ENCODE data around the gene FBRS. TPM values are rescaled to one million over a fixed set of nuclear protein-coding genes. Genes with fewer than 3 reads are reported as not detected.

FBRS gene
- polyA plus RNA-seq, 3 donors from 2014 or later = 0.06 to 5.5 (median 1.9) TPM

DNA sequence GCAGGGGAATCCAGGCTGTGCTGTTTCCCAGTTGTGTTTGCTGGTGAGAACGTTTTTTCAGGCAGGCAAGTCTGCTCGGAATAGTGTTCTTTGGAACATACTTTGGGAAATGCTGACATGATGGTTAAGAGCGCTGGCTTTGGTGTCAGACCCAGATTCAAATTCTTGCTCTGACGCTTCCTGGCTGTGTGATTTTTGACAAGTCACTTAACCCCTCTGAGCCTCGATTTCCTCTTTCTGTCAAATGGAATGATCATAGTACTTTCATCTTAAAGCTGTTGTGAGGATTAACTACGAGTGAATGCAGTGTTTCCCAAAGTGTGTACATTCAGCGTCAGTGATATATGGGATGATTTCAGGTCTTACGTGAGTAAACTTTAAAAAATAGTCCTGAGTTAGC is 4.8 kb downstream of the FBRS start:
- Mint-ChIP-seq H3K4me1 (peaks cover 33 to 38% of the 10 kb centered on the region in 2 donors), H3K27ac (peak overlapping the region in 3 of 6 donors; percentile 37 to 58 (median 42)), H3K4me3 (peak overlapping the region in 1 of 5 donors; percentile 24), H3K27me3 (ENCODE audit: low read depth in 3 of 3) (peaks cover 9 to 13% (median 12%) of the 10 kb centered on the region in 3 donors), H3K36me3 (peaks cover 13 to 31% (median 16%) of the 10 kb centered on the region in 3 donors), H3K9me3 (no peaks in the 10 kb centered on the region)
- DNase-seq = no peak

DNA sequence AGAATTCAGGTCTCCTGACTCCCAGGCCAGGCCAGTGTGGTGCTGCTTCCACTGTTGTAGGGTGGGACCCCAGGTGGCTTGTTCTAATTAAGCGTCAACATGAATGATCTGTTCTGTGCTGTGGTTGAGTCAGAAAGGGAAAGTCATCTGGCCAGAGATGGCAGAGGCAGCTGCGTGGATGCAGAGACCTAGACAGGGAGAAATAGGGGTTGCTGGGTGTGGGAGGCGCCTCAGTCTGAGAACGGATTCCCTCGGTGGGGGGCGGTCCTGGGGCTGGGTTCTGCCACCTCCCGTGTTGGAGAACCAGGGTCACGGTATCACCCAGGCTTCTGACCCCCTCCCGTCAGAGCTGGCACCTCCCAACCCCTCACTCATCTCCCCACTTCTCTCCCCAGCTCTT is 5.6 kb downstream of the FBRS start:
- peaks cover 33 to 38% of the 10 kb centered on the region in 2 donors for H3K4me1 Mint-ChIP-seq
- H3K4me3 Mint-ChIP-seq = peak overlapping the region in 1 of 5 donors; percentile 33
- H3K9me3 Mint-ChIP-seq = no peaks in the 10 kb centered on the region
- peak overlapping the region in 4 of 6 donors; percentile 1 to 58 (median 48) for H3K27ac Mint-ChIP-seq
- H3K27me3 Mint-ChIP-seq (ENCODE audit: low read depth in 3 of 3) = peaks cover 2 to 6% (median 5%) of the 10 kb centered on the region in 3 donors
- H3K36me3 Mint-ChIP-seq = peaks cover 16 to 35% (median 18%) of the 10 kb centered on the region in 3 donors
- DNase-seq = no peak

DNA sequence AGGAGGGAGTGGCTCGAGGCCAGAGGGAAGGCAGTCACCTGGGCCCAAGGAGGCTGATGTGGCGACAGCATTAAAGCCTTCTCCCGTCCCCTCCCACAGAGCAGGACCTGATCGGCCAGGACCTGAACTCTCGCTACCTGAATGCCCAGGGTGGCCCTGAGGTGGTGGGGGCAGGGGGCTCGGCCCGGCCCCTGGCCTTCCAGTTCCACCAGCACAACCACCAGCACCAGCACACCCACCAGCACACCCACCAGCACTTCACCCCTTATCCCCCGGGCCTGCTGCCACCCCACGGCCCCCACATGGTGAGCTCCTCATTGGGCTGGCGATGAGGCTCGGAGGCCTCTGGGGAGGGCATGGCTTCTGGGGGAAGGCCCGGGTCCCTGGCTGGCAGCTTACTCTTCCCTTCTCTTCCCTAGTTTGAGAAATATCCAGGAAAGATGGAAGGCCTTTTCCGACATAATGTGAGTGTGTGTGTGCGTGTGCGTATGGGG is 6.4 kb downstream of the FBRS start:
- peaks cover 0 to 6% (median 3%) of the 10 kb centered on the region in 3 donors for H3K27me3 Mint-ChIP-seq (ENCODE audit: low read depth in 3 of 3)
- H3K36me3 Mint-ChIP-seq = peaks cover 16 to 35% (median 18%) of the 10 kb centered on the region in 3 donors
- H3K9me3 Mint-ChIP-seq = no peaks in the 10 kb centered on the region
- H3K27ac Mint-ChIP-seq = no peak overlapping the region
- H3K4me3 Mint-ChIP-seq = no peak overlapping the region
- DNase-seq = no peak
- H3K4me1 Mint-ChIP-seq = peaks cover 33 to 38% of the 10 kb centered on the region in 2 donors

DNA sequence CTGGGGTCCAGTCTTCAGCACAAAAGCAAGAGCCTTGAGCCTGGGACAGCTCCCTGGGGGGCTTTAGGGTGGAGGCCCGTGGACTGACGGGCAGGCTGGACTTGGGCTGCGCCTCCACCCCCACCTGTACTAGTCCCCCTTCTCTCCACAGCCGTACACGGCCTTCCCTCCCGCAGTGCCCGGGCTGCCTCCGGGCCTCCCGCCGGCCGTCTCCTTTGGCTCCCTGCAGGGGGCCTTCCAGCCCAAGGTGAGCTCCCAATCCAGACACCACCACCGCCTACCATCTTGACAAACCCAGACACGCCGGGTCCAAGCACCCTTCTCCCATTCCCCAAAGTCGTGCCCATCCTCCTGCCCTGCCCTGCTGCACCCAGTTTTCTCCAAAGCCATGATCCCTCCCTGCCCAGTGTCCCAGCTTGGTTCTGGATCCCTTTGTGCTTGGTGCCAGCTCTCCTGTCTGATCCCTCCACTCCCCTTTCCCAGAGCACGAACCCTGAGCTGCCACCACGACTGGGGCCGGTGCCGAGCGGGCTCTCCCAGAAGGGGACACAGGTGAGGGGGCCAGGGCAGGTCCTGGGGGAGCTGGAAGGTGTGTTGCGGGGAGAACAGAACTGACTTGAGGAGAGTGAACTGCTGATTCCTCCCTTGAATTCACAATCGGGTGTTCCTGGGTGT is 7.1 kb downstream of the FBRS start:
- Mint-ChIP-seq H3K27ac (peak overlapping the region in 1 of 6 donors; percentile 58), H3K27me3 (ENCODE audit: low read depth in 3 of 3) (peaks cover 0 to 6% (median 3%) of the 10 kb centered on the region in 3 donors), H3K9me3 (no peaks in the 10 kb centered on the region), H3K4me3 (no peak overlapping the region), H3K4me1 (peaks cover 32 to 34% of the 10 kb centered on the region in 2 donors), H3K36me3 (peaks cover 16 to 35% (median 18%) of the 10 kb centered on the region in 3 donors)
- DNase-seq = no peak

DNA sequence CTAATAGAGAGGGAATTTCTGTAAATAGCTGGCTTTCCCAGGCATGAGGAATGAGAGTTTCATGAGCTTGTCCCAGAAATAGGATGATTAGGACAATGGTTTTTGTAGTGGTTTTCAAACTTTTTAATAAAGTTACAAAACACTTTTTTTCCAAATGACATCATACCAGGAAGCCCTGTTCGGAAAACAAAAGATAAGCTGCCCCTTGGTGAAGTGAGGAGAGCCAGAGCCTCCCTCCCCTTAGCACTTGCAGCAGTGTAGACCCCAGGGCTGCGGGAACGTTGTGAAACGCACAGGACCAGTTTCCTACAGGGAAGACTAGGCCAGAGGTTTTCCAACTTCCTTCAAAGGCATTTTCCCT is 7.6 kb downstream of the FBRS start:
- H3K27me3 Mint-ChIP-seq (ENCODE audit: low read depth in 3 of 3) = peaks cover 0 to 3% (median 2%) of the 10 kb centered on the region in 3 donors
- H3K9me3 Mint-ChIP-seq = no peaks in the 10 kb centered on the region
- H3K4me3 Mint-ChIP-seq = no peak overlapping the region
- H3K4me1 Mint-ChIP-seq = peaks cover 27 to 28% of the 10 kb centered on the region in 2 donors
- H3K27ac Mint-ChIP-seq = no peak overlapping the region
- H3K36me3 Mint-ChIP-seq = peaks cover 15 to 35% (median 16%) of the 10 kb centered on the region in 3 donors
- no peak for DNase-seq

DNA sequence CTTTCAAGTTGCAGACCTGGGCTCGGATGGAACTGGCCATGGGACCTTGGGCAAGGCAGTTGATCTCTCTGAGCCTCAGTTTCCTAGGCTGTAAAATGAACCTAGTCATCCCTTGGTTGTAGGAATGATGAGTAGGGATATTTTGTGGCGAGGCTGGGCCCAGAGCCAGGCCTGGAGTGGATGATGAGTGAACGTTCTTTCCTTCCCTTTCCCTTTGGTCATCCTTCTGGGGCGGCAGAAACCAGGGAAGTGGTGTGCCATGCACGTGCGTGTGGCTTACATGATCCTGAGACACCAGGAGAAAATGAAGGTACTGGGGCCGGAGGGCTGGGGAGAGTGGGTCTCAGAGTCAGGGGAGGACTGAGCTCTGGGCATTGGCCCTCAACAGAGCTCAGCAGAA is 8.4 kb downstream of the FBRS start:
- Mint-ChIP-seq H3K4me1 (peaks cover 19 to 20% of the 10 kb centered on the region in 2 donors), H3K27me3 (ENCODE audit: low read depth in 3 of 3) (peaks cover 0 to 3% (median 2%) of the 10 kb centered on the region in 3 donors), H3K9me3 (no peaks in the 10 kb centered on the region), H3K4me3 (no peak overlapping the region), H3K36me3 (peaks cover 14 to 29% (median 16%) of the 10 kb centered on the region in 3 donors), H3K27ac (no peak overlapping the region)
- no peak for DNase-seq

DNA sequence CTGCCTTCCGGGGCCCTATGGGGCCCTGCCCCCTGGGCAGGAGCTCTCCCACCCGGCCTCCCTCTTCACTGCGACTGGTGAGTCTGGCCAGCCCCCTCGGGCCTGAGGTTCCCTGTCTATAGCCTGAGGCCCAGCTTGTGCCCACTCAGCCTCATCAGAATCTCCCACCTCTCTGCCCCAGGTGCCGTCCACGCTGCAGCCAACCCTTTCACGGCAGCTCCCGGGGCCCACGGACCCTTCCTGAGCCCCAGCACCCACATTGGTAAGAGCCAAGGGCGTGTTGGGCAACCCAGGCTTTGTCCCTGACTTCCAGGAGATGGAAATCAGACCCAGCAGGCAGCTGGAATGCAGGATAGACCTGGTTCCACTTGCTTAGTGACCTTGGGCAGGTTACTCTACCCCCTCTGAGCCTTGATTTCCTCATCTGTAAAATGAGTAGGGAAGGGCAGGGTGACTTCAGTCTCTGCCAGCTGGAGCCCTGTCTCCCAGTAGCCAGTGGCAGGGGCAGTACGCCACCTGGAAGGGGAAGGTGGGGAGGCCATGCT is 9.2 kb downstream of the FBRS start:
- Mint-ChIP-seq H3K4me1 (peaks cover 13 to 14% of the 10 kb centered on the region in 2 donors), H3K36me3 (peaks cover 14 to 24% (median 16%) of the 10 kb centered on the region in 3 donors), H3K4me3 (no peak overlapping the region), H3K27ac (peak overlapping the region in 1 of 6 donors; percentile 41), H3K9me3 (no peaks in the 10 kb centered on the region), H3K27me3 (ENCODE audit: low read depth in 3 of 3) (peaks cover 0 to 3% (median 2%) of the 10 kb centered on the region in 3 donors)
- DNase-seq = no peak

DNA sequence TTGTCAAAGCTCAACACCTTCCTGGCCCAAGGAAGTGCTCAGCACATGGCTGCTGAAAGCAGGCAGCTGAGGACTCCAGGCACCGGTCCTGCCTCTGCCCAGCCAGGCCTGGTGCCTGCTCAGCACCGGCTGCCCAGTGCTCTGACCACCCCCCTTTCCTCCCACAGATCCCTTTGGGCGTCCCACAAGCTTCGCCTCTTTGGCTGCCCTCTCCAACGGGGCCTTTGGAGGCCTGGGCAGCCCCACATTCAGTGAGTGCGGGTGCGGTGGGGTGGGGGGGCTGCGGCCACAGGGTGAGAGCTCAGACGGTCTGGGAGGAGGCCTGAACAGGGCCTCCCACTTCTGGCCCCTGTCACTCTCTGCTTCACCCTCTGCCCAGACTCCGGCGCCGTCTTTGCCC is 10.2 kb downstream of the FBRS start:
- Mint-ChIP-seq H3K27me3 (ENCODE audit: low read depth in 3 of 3) (peaks cover 0 to 3% (median 2%) of the 10 kb centered on the region in 3 donors), H3K27ac (no peak overlapping the region), H3K4me3 (no peak overlapping the region), H3K36me3 (peaks cover 11 to 18% (median 13%) of the 10 kb centered on the region in 3 donors), H3K4me1 (peaks cover 5% of the 10 kb centered on the region in 2 donors), H3K9me3 (no peaks in the 10 kb centered on the region)
- DNase-seq = no peak

DNA sequence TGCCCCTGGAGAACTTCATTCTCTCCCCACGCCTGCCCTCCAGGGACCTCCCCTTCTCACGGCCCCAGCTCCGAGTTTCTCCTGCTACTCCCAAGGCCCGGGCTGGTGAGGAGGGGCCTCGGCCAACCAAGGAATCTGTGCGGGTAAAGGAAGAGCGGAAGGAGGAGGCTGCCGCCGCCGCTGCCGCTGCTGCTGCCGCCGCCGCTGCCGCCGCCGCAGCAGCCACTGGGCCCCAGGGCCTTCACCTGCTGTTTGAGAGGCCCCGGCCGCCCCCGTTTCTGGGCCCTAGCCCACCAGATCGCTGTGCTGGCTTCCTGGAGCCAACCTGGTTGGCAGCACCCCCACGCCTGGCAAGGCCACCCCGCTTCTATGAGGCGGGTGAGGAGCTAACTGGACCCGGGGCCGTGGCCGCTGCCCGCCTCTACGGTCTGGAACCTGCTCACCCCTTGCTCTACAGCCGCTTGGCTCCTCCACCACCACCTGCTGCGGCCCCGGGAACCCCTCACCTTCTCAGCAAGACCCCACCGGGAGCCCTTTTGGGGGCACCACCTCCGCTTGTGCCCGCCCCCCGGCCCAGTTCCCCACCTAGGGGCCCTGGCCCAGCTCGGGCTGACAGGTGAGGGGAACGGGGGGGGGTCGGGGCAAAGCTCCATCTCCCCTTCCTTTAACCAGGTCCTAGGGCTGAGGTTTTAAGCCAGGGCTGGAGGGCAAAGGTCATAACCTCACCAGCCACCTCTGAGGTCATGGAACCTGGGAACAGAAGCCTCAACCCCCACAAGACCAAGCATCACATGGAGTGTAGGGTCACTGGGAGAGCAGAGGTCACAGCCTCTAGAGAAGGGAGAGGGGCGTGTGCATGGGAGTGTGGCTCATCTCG is 11.0 kb downstream of the FBRS start:
- no peaks in the 10 kb centered on the region for H3K4me1 Mint-ChIP-seq
- no peaks in the 10 kb centered on the region for H3K9me3 Mint-ChIP-seq
- no peak overlapping the region for H3K27ac Mint-ChIP-seq
- H3K27me3 Mint-ChIP-seq (ENCODE audit: low read depth in 3 of 3) = peaks cover 0 to 2% (median 1%) of the 10 kb centered on the region in 3 donors
- H3K4me3 Mint-ChIP-seq = no peak overlapping the region
- H3K36me3 Mint-ChIP-seq = peaks cover 6 to 13% (median 7%) of the 10 kb centered on the region in 3 donors
- DNase-seq = no peak

DNA sequence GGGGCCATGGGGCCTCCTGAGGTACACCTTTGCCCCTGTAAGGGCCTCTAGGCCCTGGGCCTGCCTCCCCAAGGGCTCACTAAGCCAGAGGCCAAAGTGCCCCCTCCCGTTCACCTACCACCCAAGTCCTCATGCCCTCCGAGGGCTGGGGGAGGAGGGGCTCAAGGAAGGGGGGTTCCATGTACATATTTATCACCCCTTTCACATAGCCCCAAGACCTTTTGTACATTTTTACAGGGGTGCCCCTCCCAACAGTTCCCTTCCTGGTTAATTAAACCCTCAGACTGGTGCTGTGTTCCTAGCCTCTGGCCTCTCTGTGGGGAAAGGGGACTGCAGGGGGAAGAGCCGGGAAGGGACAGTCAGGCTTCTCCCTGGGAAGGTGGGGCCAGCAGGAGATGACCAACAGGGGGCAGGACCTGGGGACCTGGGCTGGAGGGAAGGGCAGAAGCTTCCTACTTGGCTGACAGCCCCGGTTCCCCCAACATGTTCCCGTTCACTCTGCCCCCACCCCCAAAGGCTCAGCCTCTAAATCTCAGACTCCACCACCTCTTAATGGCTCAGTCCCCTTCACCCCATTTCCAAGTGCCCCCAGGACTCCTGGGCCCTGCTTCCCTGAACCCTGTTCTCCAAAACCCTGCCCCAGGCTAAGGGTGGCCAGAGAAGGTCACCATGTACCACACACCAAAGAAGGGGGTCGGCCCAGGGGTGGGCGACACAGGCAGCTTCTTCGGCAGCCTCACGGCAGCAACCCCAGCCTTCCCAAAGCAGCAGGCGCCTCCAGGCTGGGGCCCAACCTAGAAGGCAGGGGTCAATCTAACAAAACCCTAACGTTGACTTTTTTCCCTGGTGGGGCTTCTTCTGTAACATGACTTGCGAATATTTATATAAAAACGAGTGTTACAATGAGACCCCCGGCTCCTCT is 11.9 kb downstream of the FBRS start:
- Mint-ChIP-seq H3K4me3 (no peak overlapping the region), H3K4me1 (no peaks in the 10 kb centered on the region), H3K9me3 (no peaks in the 10 kb centered on the region), H3K36me3 (peaks cover 6 to 13% (median 7%) of the 10 kb centered on the region in 3 donors), H3K27me3 (ENCODE audit: low read depth in 3 of 3) (peaks cover 0 to 2% (median 1%) of the 10 kb centered on the region in 3 donors), H3K27ac (peak overlapping the region in 2 of 6 donors; percentile 22 to 28)
- no peak for DNase-seq

DNA sequence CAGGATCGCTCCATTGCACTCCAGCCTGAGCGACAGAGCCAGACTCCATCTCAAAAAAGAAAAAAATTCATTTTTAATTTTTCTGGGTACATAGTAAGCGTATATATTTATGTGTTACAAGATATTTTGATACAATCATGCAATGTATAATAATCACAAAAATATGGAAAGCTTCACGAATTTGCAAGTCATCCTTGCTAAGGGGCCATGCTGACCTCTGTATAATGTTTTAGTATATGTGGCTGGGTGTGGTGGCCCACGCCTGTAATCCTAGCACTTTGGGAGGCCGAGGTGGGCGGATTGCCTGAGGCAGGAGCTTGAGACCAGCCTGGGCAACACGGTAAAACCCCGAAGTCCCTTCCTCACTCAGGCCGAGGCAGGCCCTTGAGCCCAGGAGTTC is 16.9 kb downstream of the FBRS start:
- no peak for DNase-seq
- H3K4me1 Mint-ChIP-seq = no peaks in the 10 kb centered on the region
- H3K27me3 Mint-ChIP-seq (ENCODE audit: low read depth in 3 of 3) = peaks cover 0 to 2% (median 0%) of the 10 kb centered on the region in 3 donors
- H3K9me3 Mint-ChIP-seq = no peaks in the 10 kb centered on the region
- H3K27ac Mint-ChIP-seq = no peak overlapping the region
- no peak overlapping the region for H3K4me3 Mint-ChIP-seq
- H3K36me3 Mint-ChIP-seq = no peaks in the 10 kb centered on the region

DNA sequence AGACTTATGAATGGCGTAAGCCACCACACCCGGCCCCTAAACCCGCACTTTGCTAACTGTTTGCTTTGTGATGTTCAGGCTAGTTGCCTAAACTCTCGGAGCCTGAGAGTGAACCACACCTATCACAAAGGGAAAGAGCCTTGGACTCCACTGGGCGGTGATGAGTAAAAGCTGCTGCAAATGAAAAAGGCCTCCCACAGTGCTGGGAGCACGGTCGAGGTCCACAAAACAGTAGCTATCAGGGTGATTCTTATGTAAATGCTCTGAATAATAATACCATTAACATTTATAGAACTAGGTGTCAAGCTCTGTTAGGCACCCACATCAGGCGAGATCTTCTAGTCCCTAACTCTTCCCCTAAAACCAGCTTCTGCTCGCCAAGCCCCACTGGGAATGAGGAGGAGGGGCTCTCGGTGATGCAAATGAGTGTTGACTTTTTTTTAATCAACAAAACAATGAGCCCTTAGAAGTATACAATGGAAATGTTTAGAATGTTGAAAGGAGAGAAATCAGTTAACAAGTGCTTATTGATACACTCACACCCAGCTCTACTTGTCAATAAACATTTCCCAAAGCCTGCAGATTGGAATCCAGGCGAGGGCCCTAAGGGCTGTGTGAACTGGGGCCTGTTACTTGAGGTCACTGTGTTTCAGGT is 19.8 kb downstream of the FBRS start:
- Mint-ChIP-seq H3K4me3 (no peak overlapping the region), H3K36me3 (no peaks in the 10 kb centered on the region), H3K27me3 (ENCODE audit: low read depth in 3 of 3) (peaks cover 0 to 2% (median 0%) of the 10 kb centered on the region in 3 donors), H3K4me1 (no peaks in the 10 kb centered on the region), H3K27ac (no peak overlapping the region), H3K9me3 (no peaks in the 10 kb centered on the region)
- no peak for DNase-seq

Measured in immature natural killer cell (primary cell).